ENCODE measurements around the gene UNC93B1. TPM values are rescaled to one million over a fixed set of nuclear protein-coding genes. Genes with fewer than 3 reads are reported as not detected.

UNC93B1 gene
- total RNA-seq, 1 donor from 2014 or later = 5.3 TPM

GRCh38 chr11:68040957-68041591 lies 37.2 kb upstream of the UNC93B1 start:
- intact Hi-C loops (cut with DNase I) = no loop called here
- DNase-seq (ENCODE audit: low spot score) = no peak

GRCh38 chr11:68040101-68040956 lies 36.4 kb upstream of the UNC93B1 start:
- peak; percentile 89 for DNase-seq (ENCODE audit: low spot score)
- intact Hi-C loops (cut with DNase I) = no loop called here

- intact Hi-C loops (cut with DNase I) = no loop called here
- no peak for DNase-seq (ENCODE audit: low spot score)
These were observed 35.7 kb upstream of the UNC93B1 start for GRCh38 chr11:68039526-68040086.

DNA sequence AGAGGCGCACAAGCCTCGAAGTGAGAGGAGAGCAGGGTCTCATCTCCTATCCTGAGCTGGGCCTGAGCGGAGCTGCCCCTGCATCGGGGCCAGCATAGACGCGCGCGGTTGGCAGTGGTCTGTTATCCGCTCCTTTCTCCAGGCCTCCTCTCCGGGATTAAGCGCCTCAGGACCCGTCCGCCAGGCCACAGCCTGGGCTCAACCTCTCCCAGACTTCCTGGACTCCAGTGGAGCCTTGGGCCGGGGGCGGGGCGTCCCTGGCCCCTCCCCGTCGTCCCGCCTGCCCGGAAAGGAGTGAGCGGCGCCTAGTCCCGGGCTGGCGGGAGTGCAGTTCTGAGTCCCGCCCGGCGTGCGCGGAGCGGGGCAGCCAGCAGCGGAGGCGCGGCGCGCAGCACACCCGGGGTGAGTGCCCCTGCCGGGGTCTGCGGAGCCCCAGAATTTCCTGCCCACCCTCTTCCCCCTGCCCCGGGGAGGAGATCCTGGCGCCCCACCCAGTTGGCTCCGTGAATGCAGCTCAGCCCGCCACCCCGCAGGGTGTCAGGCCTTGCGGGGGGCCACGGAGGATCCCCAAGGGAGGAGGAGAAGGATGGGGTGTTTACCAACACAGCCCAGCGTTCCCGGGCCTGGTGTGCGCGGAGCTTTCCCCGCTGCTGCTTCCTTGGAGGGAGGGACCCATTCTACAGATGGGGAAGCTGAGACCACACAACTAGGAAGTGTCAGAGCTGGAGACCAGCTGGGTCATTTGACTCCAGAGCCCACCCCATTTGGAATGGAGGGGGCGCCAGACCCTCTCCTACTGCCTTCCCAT lies 35.0 kb upstream of the UNC93B1 start, which contains the start of gene TCIRG1:
TCIRG1 (plus strand) TSS at position 308 of the 808 bp plus-strand sequence. CDS start 2,247 bp downstream, outside the sequence.
- DNase-seq (ENCODE audit: low spot score) = peak; percentile 95
- intact Hi-C loops (cut with DNase I) = no loop called here

- intact Hi-C loops (cut with DNase I) = no loop called here
- no peak for DNase-seq (ENCODE audit: low spot score)
These were observed 34.4 kb upstream of the UNC93B1 start for GRCh38 chr11:68038226-68038717.

DNA sequence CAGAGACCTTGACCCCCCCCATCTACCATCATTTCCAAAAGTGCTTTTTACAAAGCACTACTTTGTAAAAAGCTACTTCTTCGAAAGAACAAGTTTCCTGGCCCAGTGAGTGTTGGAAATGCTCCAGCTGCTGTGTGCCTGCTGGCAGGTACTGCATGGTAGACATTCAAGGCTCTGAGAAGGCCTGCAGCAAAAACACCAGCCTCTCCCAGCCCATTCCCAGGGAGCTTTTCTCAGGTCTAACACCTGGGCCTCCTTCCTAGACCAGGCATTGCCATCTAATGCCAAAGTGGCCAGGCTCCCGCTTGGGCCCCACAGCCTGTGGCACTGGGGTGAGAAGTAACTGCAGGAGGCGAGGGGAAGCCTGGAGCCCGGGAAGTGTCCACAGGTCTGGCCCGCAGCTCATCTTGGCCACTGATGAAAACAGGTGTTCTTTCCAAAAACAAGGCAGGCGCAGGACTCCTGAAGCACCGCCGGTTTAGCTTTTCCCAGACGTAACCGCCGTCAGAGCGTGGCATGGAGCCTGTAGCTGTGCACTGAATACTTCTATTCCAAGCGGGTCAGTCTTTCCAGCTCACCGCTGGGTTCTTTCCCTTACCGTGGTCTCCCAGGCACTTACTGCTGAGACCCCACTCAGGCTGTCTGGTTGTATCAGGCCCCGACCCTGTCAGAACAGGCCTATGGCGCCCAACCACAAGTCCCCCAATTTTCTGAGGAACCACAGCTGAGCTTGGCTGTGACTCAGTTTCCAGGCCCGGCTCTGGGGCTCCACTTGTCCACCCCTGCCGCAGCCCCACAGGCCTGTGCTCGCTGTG lies 33.7 kb upstream of the UNC93B1 start:
- intact Hi-C loops (cut with DNase I) = no loop called here
- DNase-seq (ENCODE audit: low spot score) = no peak

GRCh38 chr11:68036717-68037239 lies 32.9 kb upstream of the UNC93B1 start:
- DNase-seq (ENCODE audit: low spot score) = peak; percentile 93
- intact Hi-C loops (cut with DNase I) = no loop called here

DNA sequence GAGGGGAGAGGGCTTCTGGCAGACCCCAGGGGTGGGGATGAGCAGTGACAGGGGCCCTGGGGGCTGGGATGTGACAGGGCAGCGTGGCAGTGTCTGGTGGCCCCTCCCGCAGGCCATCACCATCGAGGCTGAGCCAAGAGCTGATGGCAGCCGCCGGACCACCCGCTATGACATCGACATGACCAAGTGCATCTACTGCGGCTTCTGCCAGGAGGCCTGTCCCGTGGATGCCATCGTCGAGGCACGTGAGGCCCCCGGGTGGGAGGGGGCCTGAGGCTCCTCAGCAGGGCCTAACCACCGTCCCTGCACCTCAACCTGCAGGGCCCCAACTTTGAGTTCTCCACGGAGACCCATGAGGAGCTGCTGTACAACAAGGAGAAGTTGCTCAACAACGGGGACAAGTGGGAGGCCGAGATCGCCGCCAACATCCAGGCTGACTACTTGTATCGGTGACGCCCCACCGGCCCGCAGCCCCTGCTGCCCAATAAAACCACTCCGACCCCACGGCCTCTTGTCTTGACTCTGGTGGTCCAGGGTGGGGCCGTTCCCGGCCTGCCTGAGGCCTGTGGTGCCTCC lies 32.3 kb upstream of the UNC93B1 start:
- intact Hi-C loops (cut with DNase I) = no loop called here
- peak; percentile 75 for DNase-seq (ENCODE audit: low spot score)

DNA sequence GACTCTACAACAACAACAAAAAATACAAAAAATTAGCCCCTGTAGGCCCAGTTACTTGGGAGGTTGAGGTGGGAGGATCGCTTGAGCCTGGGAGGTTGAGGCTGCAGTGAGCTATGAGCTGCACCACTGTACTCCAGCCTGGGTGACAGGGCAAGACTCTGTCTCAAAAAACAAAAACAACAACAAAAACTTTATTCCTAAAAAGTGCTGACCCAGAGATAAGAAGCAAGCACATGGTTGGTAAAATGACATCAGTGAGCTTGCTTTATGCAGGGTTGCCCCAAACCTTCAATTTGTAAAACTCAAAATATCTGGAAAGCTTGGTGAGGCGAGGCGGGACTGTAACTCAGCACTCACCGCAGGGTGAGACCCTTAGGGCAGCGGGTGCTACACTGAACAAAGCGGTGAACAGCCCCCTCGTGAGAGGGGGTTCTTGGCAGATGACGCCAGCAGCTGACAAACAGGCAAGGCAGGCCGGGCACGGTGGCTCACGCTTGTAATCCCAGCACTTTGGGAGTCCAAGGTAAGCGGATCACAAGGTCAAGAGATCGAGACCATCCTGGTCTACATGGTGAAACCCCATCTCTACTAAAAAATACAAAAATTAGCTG lies 31.5 kb upstream of the UNC93B1 start:
- intact Hi-C loops (cut with DNase I) = no loop called here
- no peak for DNase-seq (ENCODE audit: low spot score)

DNA sequence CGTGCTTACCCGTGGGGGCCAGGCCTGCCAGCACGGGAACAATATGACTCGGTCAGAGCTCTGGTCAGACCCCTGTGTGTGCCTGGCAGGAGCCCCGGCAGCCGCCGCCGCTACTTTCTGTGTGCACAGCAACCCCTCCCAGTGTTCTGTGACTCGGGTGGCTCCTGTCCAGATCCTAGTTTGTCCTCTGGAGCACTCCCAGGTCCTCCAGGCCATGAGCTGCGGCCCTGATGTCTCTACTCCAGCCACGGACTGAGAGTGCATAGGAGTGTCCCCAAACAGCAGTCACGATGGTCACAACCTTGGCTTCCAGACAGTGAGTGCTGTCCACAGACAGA lies 29.8 kb upstream of the UNC93B1 start:
- peak; percentile 84 for DNase-seq (ENCODE audit: low spot score)
- intact Hi-C loops (cut with DNase I) = loop anchor here (5.0 kb wide), 2 partner anchors 89 to 179 kb away; partner anchors contain the start of genes CHKA and KMT5B

DNA sequence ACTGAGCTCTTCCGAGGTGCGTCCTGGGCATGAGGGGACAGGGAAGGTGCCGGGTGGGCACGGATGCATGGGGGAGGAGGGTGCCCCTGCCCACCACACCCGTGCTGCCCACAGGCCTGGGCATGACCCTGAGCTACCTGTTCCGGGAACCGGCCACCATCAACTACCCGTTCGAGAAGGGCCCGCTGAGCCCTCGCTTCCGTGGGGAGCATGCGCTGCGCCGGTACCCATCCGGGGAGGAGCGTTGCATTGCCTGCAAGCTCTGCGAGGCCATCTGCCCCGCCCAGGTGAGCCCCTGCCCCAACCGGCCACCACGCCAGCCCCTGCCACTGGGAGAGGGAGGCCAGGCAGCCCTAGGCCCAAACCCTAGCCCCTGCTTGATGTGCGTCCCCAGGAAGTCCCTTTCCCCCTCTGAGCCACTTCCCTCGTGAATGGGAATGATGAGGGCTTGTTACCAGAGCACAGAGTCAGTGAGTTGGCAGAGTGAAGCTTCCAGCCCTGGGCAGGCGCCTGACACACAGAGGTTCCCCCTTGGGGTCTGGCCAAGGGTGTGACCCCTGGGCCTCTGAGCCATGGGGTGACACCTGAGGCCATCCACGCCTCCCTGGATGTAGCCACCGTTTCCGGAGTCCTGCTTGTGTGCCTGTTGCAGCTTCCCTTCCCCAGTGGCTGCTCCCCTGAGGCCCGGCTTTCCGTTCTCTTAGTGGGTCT lies 29.3 kb upstream of the UNC93B1 start:
- intact Hi-C loops (cut with DNase I) = loop anchor here (5.0 kb wide), 2 partner anchors 89 to 179 kb away; partner anchors contain the start of genes CHKA and KMT5B
- no peak for DNase-seq (ENCODE audit: low spot score)

GRCh38 chr11:68032003-68032402 lies 28.1 kb upstream of the UNC93B1 start:
- no peak for DNase-seq (ENCODE audit: low spot score)
- intact Hi-C loops (cut with DNase I) = loop anchor here (5.0 kb wide), 2 partner anchors 90 to 180 kb away; partner anchors contain the start of genes CHKA and KMT5B

GRCh38 chr11:68031144-68031464 lies 27.2 kb upstream of the UNC93B1 start:
- DNase-seq (ENCODE audit: low spot score) = no peak
- intact Hi-C loops (cut with DNase I) = loop anchor here (5.0 kb wide), 2 partner anchors 91 to 181 kb away; partner anchors contain the start of genes CHKA and KMT5B

DNA sequence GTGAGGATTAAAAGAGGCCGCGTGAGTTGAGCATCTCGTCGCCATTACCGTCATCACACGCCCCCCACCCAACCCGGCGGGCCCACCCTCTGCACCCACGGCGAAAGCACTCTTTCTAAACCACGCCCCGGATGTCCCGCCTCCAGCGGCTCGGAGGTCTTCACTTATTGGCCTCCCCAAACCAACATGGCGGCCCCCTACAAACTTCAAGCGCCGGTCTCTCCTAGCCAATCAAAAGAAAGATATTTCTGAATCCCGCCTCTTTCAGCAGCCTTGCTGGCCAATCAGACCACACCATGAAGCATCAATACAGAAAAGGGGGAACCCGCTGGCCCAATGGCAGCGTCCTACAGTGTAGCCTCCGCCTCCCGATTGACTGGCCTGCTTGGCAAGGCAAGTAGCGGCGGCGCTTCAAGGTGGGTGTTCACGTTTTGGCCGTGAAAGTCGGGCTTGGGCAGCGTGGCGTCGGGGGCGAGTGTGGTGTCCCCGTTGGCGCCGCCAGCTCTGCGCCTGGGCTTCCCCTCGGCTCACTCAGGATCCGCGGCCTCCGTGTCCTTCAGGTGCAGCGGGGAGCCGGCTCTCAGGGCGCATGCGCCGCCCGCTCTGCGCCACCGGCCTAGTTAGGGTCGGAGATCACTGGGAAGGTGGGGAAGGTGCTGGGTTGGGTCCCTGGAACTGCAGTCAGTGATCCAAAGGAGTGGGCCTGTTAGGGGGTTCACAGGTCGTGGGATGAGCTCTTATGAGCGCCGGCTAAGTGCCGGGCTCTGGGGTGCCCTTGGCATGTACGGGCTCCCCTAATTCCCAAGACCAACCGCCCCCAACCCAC lies 26.6 kb upstream of the UNC93B1 start, which contains the start of gene NDUFS8:
NDUFS8 (plus strand) TSS at position 364 of the 826 bp plus-strand sequence. CDS start 1,471 bp downstream, outside the sequence.
- intact Hi-C loops (cut with DNase I) = loop anchor here (5.0 kb wide), 2 partner anchors 92 to 182 kb away; partner anchors contain the start of genes CHKA and KMT5B
- DNase-seq (ENCODE audit: low spot score) = peak; percentile 96

DNA sequence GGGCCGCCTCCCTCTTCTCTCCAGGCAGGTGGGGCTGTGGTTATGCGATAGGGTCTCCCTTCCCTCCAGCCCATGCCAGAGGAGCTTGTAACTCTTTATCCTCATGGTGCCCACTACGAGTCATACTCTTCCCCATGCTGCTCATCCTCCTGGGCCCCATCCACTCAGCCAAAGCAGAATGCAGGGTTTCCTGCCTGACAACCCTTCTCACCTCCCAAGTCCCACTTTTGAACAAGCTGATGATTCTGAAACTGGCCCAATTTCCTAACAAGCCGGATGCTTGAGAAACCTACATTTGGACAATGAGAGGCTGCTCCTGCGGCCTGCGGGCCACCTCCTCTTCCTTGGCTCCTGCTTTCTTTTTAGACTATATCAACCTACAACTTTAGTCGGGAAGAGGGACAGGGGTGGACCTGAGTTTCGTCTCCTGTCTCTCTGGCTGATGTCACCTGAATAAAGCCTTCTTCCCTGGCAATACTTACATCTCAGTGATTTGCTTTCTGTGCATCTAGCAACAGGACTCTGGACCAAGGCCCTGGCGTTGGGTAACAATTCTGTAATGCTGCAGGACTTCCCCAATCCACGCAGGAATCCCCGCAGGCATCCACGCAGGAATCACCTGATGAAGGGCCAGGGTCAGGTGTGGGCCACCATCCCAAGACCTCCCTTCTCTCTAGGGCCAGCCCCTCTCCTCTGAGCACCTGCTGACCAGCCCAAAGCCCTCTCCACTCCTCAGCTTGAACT lies 25.1 kb upstream of the UNC93B1 start:
- intact Hi-C loops (cut with DNase I) = no loop called here
- DNase-seq (ENCODE audit: low spot score) = no peak
